Stimulated activated CD8-positive, alpha-beta memory T cell treated with anti-CD3 and anti-CD28 coated beads, Interleukin-4, amount 100 ng/mL, for 1 hour (primary cell): ENCODE data around the gene ARHGEF4.

ENCODE experiments used
- DNase-seq, 2 donors: peaks; one replicate each; pipeline ENCODE4 v3.0.0-alpha.2; 2020; ENCODE audit warnings: low read depth in 2 of 2, low spot score in 1 of 2

ARHGEF4 gene

GRCh38 chr2:130851624-130852382 lies 15.1 kb downstream of the ARHGEF4 start:
- no peak for DNase-seq

- no peak for DNase-seq
Observed at GRCh38 chr2:130852521-130853115, 15.9 kb downstream of the ARHGEF4 start.

GRCh38 chr2:130853391-130853790 lies 16.7 kb downstream of the ARHGEF4 start:
- no peak for DNase-seq

GRCh38 chr2:130854301-130854700 lies 17.6 kb downstream of the ARHGEF4 start:
- no peak for DNase-seq

GRCh38 chr2:130864830-130865800 lies 28.4 kb downstream of the ARHGEF4 start:
- DNase-seq = no peak

- DNase-seq = no peak
Observed at GRCh38 chr2:130869441-130870160, 32.9 kb downstream of the ARHGEF4 start.

GRCh38 chr2:130870161-130870485 lies 33.4 kb downstream of the ARHGEF4 start:
- DNase-seq = no peak

- no peak for DNase-seq
Observed at GRCh38 chr2:130870779-130871178, 34.1 kb downstream of the ARHGEF4 start.

GRCh38 chr2:130871843-130872740 lies 35.4 kb downstream of the ARHGEF4 start:
- no peak for DNase-seq

GRCh38 chr2:130872741-130873125 lies 36.0 kb downstream of the ARHGEF4 start:
- no peak for DNase-seq

- peak; percentile 31 to 41 for DNase-seq
Observed at GRCh38 chr2:130873700-130874346, 37.1 kb downstream of the ARHGEF4 start.

- DNase-seq = no peak
Observed at GRCh38 chr2:130874512-130874911, 37.8 kb downstream of the ARHGEF4 start.

GRCh38 chr2:130875935-130876334 lies 39.2 kb downstream of the ARHGEF4 start:
- DNase-seq = no peak

- DNase-seq = no peak
Observed at GRCh38 chr2:130877258-130877657, 40.5 kb downstream of the ARHGEF4 start.

GRCh38 chr2:130878316-130878715 lies 41.6 kb downstream of the ARHGEF4 start:
- no peak for DNase-seq

GRCh38 chr2:130878933-130879332 lies 42.2 kb downstream of the ARHGEF4 start:
- no peak for DNase-seq

- no peak for DNase-seq
Observed at GRCh38 chr2:130882111-130882690, 45.5 kb downstream of the ARHGEF4 start.

- no peak for DNase-seq
Observed at GRCh38 chr2:130882991-130883390, 46.3 kb downstream of the ARHGEF4 start.

GRCh38 chr2:130883496-130883895 lies 46.8 kb downstream of the ARHGEF4 start:
- DNase-seq = no peak
